ENCODE measurements around the gene STK32C. TPM values are rescaled to one million over a fixed set of nuclear protein-coding genes. Genes with fewer than 3 reads are reported as not detected.

The STK32C gene
- total and polyA plus RNA-seq, 2 experiments from 2014 or later, result 8.8 to 9.8 TPM

- TF ChIP-seq EZH2phosphoT487 (IDR thresholded peaks at IDR 0.05; ENCODE audit: insufficient read depth, low read depth) (no peak), EZH2 (IDR thresholded peaks at IDR 0.05; ENCODE audit: insufficient read depth, poor library complexity, severe bottlenecking) (no peak)
- no peaks in the 10 kb centered on the region for H3K9me3 ChIP-seq (ENCODE audit: low read depth)
- H3K79me2 ChIP-seq (ENCODE audit: insufficient read depth), result no peaks in the 10 kb centered on the region
- H4K20me1 ChIP-seq (ENCODE audit: insufficient read depth), result no peaks in the 10 kb centered on the region
- 57 to 60% methylated on average over 28 to 38 of the region's 38 CpGs for WGBS, 2 experiments (ENCODE audit: low coverage in 1 of 2, low lambda C conversion rate in 2 of 2, missing lambda C conversion rate in 2 of 2)
- H3K27ac ChIP-seq, result no peak overlapping the region
- no peaks in the 10 kb centered on the region for H3F3A ChIP-seq (ENCODE audit: insufficient read depth)
- peak; percentile 57 for DNase-seq
- no peaks in the 10 kb centered on the region for H3K36me3 ChIP-seq (ENCODE audit: low read depth)
- in situ Hi-C loops (cut with MboI), result no loop called here
- peak overlapping the region; percentile 49 for H3K4me2 ChIP-seq (ENCODE audit: unreplicated experiment)
- no peak overlapping the region for H3K9ac ChIP-seq
- H3K4me3 ChIP-seq, result no peak overlapping the region
- H2AFZ ChIP-seq, result no peak overlapping the region
- H3K9me2 ChIP-seq (ENCODE audit: insufficient read depth), result no peaks in the 10 kb centered on the region
- no peaks in the 10 kb centered on the region for H3K27me3 ChIP-seq (replicated peaks; ENCODE audit: insufficient read depth)
- H3K4me1 ChIP-seq (ENCODE audit: insufficient read depth), result no peaks in the 10 kb centered on the region
These were observed 59.1 kb downstream of the STK32C start for GRCh38 chr10:132248455-132249225.

GRCh38 chr10:132247943-132248342 lies 59.8 kb downstream of the STK32C start:
- Histone ChIP-seq H3K79me2 (ENCODE audit: insufficient read depth) (no peaks in the 10 kb centered on the region), H3K4me3 (no peak overlapping the region), H2AFZ (no peak overlapping the region), H3K27me3 (replicated peaks; ENCODE audit: insufficient read depth) (no peaks in the 10 kb centered on the region), H4K20me1 (ENCODE audit: insufficient read depth) (no peaks in the 10 kb centered on the region), H3K4me1 (ENCODE audit: insufficient read depth) (no peaks in the 10 kb centered on the region), H3K9ac (no peak overlapping the region), H3K27ac (no peak overlapping the region), H3K36me3 (ENCODE audit: low read depth) (no peaks in the 10 kb centered on the region), H3K9me3 (ENCODE audit: low read depth) (no peaks in the 10 kb centered on the region), H3K4me2 (ENCODE audit: unreplicated experiment) (no peak overlapping the region), H3F3A (ENCODE audit: insufficient read depth) (no peaks in the 10 kb centered on the region), H3K9me2 (ENCODE audit: insufficient read depth) (no peaks in the 10 kb centered on the region)
- in situ Hi-C loops (cut with MboI), result no loop called here
- 31 to 32% methylated on average over 16 to 19 of the region's 19 CpGs for WGBS, 2 experiments (ENCODE audit: low coverage in 1 of 2, low lambda C conversion rate in 2 of 2, missing lambda C conversion rate in 2 of 2)
- peak; percentile 28 for DNase-seq
- TF ChIP-seq EZH2phosphoT487 (IDR thresholded peaks at IDR 0.05; ENCODE audit: insufficient read depth, low read depth) (no peak), EZH2 (IDR thresholded peaks at IDR 0.05; ENCODE audit: insufficient read depth, poor library complexity, severe bottlenecking) (no peak)

GRCh38 chr10:132246296-132246695 lies 61.5 kb downstream of the STK32C start:
- 90 to 91% methylated on average over 13 of the region's 13 CpGs for WGBS, 2 experiments (ENCODE audit: low coverage in 1 of 2, low lambda C conversion rate in 2 of 2, missing lambda C conversion rate in 2 of 2)

GRCh38 chr10:132245056-132245455 lies 62.7 kb downstream of the STK32C start:
- no peak for DNase-seq
- Histone ChIP-seq H3K9me3 (ENCODE audit: low read depth) (no peaks in the 10 kb centered on the region), H2AFZ (no peak overlapping the region), H3K36me3 (ENCODE audit: low read depth) (no peaks in the 10 kb centered on the region), H3K4me2 (ENCODE audit: unreplicated experiment) (no peak overlapping the region), H3K27me3 (replicated peaks; ENCODE audit: insufficient read depth) (no peaks in the 10 kb centered on the region), H4K20me1 (ENCODE audit: insufficient read depth) (no peaks in the 10 kb centered on the region), H3F3A (ENCODE audit: insufficient read depth) (no peaks in the 10 kb centered on the region), H3K27ac (no peak overlapping the region), H3K79me2 (ENCODE audit: insufficient read depth) (no peaks in the 10 kb centered on the region), H3K4me1 (ENCODE audit: insufficient read depth) (no peaks in the 10 kb centered on the region), H3K9ac (no peak overlapping the region), H3K9me2 (ENCODE audit: insufficient read depth) (no peaks in the 10 kb centered on the region), H3K4me3 (no peak overlapping the region)
- no peak for TF ChIP-seq EZH2 (IDR thresholded peaks at IDR 0.05; ENCODE audit: insufficient read depth, poor library complexity, severe bottlenecking)
- no peak for TF ChIP-seq EZH2phosphoT487 (IDR thresholded peaks at IDR 0.05; ENCODE audit: insufficient read depth, low read depth)
- 92 to 95% methylated on average over 14 of the region's 14 CpGs for WGBS, 2 experiments (ENCODE audit: low coverage in 1 of 2, low lambda C conversion rate in 2 of 2, missing lambda C conversion rate in 2 of 2)
- in situ Hi-C loops (cut with MboI), result no loop called here

More at GRCh38 chr10:132246296-132246695, 61.5 kb downstream of the STK32C start:
- Histone ChIP-seq H3K9me3 (ENCODE audit: low read depth) (no peaks in the 10 kb centered on the region), H3F3A (ENCODE audit: insufficient read depth) (no peaks in the 10 kb centered on the region), H3K79me2 (ENCODE audit: insufficient read depth) (no peaks in the 10 kb centered on the region), H3K9ac (no peak overlapping the region), H4K20me1 (ENCODE audit: insufficient read depth) (no peaks in the 10 kb centered on the region), H3K36me3 (ENCODE audit: low read depth) (no peaks in the 10 kb centered on the region), H3K27me3 (replicated peaks; ENCODE audit: insufficient read depth) (no peaks in the 10 kb centered on the region), H3K9me2 (ENCODE audit: insufficient read depth) (no peaks in the 10 kb centered on the region), H2AFZ (no peak overlapping the region), H3K27ac (no peak overlapping the region), H3K4me2 (ENCODE audit: unreplicated experiment) (no peak overlapping the region), H3K4me1 (ENCODE audit: insufficient read depth) (no peaks in the 10 kb centered on the region), H3K4me3 (no peak overlapping the region)
- DNase-seq, result no peak
- in situ Hi-C loops (cut with MboI), result no loop called here
- TF ChIP-seq EZH2phosphoT487 (IDR thresholded peaks at IDR 0.05; ENCODE audit: insufficient read depth, low read depth) (no peak), EZH2 (IDR thresholded peaks at IDR 0.05; ENCODE audit: insufficient read depth, poor library complexity, severe bottlenecking) (no peak)

Data from GM23248 (cell line).